ENCODE measurements around the gene TADA3. TPM values are rescaled to one million over a fixed set of nuclear protein-coding genes. Genes with fewer than 3 reads are reported as not detected.

TADA3 gene
- total and polyA plus RNA-seq, 4 donors = 32.5 to 88.3 (median 71.7) TPM

GRCh38 chr3:9810846-9811245 lies 18.6 kb upstream of the TADA3 start:
- Histone ChIP-seq H3K9me3 (ENCODE audit: control insufficient read depth, insufficient read depth, low read length) (no peaks in the 10 kb centered on the region), H3K36me3 (ENCODE audit: control insufficient read depth, insufficient read depth, low read length) (peaks cover 26% of the 10 kb centered on the region), H3K27ac (ENCODE audit: low read depth, low read length) (peak overlapping the region; percentile 75), H3K4me1 (ENCODE audit: control insufficient read depth, insufficient read depth, low read length) (peaks cover 24% of the 10 kb centered on the region), H3K27me3 (ENCODE audit: control insufficient read depth, insufficient read depth, low read length) (no peaks in the 10 kb centered on the region), H3K4me3 (ENCODE audit: low read depth, low read length) (peak overlapping the region; percentile 60)
- DNase-seq (ENCODE audit: low read depth in 4 of 6, low spot score in 6 of 6) = peak in 1 of 6 donors; percentile 13
- 66% methylated on average over 10 of the region's 10 CpGs for WGBS (ENCODE audit: insufficient coverage)

- peak overlapping the region; percentile 75 for H3K27ac ChIP-seq (ENCODE audit: low read depth, low read length)
- DNase-seq (ENCODE audit: low read depth in 4 of 6, low spot score in 6 of 6) = peak in 5 of 6 donors; percentile 17 to 89 (median 33)
- peak overlapping the region; percentile 60 for H3K4me3 ChIP-seq (ENCODE audit: low read depth, low read length)
- H3K9me3 ChIP-seq (ENCODE audit: control insufficient read depth, insufficient read depth, low read length) = no peaks in the 10 kb centered on the region
- H3K36me3 ChIP-seq (ENCODE audit: control insufficient read depth, insufficient read depth, low read length) = peaks cover 30% of the 10 kb centered on the region
- H3K27me3 ChIP-seq (ENCODE audit: control insufficient read depth, insufficient read depth, low read length) = no peaks in the 10 kb centered on the region
- H3K4me1 ChIP-seq (ENCODE audit: control insufficient read depth, insufficient read depth, low read length) = peaks cover 24% of the 10 kb centered on the region
- WGBS (ENCODE audit: insufficient coverage) = 4% methylated on average over 15 of the region's 18 CpGs
Observed at GRCh38 chr3:9810433-9810770, 18.1 kb upstream of the TADA3 start.

GRCh38 chr3:9809615-9810432 lies 17.6 kb upstream of the TADA3 start, which contains the start of gene TTLL3:
Gene TTLL3 (plus strand): TSS chr3:9810262. CDS start chr3:9810662, 400 bp downstream.
- Histone ChIP-seq H3K36me3 (ENCODE audit: control insufficient read depth, insufficient read depth, low read length) (peaks cover 34% of the 10 kb centered on the region), H3K4me1 (ENCODE audit: control insufficient read depth, insufficient read depth, low read length) (peaks cover 24% of the 10 kb centered on the region), H3K9me3 (ENCODE audit: control insufficient read depth, insufficient read depth, low read length) (no peaks in the 10 kb centered on the region), H3K27ac (ENCODE audit: low read depth, low read length) (peak within 1 kb of the TSS; percentile 94), H3K27me3 (ENCODE audit: control insufficient read depth, insufficient read depth, low read length) (no peaks in the 10 kb centered on the region), H3K4me3 (ENCODE audit: low read depth, low read length) (peak within 1 kb of the TSS; percentile 60)
- under 1% methylated on average over 67 of the region's 76 CpGs for WGBS (ENCODE audit: insufficient coverage)
- DNase-seq (ENCODE audit: low read depth in 4 of 6, low spot score in 6 of 6) = peak; percentile 38 to 92 (median 58)

- peak overlapping the region; percentile 94 for H3K27ac ChIP-seq (ENCODE audit: low read depth, low read length)
- H3K9me3 ChIP-seq (ENCODE audit: control insufficient read depth, insufficient read depth, low read length) = no peaks in the 10 kb centered on the region
- no peak for DNase-seq (ENCODE audit: low read depth in 4 of 6, low spot score in 6 of 6)
- H3K4me1 ChIP-seq (ENCODE audit: control insufficient read depth, insufficient read depth, low read length) = peaks cover 24% of the 10 kb centered on the region
- peaks cover 40% of the 10 kb centered on the region for H3K36me3 ChIP-seq (ENCODE audit: control insufficient read depth, insufficient read depth, low read length)
- 84% methylated on average over 4 of the region's 4 CpGs for WGBS (ENCODE audit: insufficient coverage)
- H3K27me3 ChIP-seq (ENCODE audit: control insufficient read depth, insufficient read depth, low read length) = no peaks in the 10 kb centered on the region
- H3K4me3 ChIP-seq (ENCODE audit: low read depth, low read length) = peak overlapping the region; percentile 60
Observed at GRCh38 chr3:9809239-9809614, 17.0 kb upstream of the TADA3 start.

DNA sequence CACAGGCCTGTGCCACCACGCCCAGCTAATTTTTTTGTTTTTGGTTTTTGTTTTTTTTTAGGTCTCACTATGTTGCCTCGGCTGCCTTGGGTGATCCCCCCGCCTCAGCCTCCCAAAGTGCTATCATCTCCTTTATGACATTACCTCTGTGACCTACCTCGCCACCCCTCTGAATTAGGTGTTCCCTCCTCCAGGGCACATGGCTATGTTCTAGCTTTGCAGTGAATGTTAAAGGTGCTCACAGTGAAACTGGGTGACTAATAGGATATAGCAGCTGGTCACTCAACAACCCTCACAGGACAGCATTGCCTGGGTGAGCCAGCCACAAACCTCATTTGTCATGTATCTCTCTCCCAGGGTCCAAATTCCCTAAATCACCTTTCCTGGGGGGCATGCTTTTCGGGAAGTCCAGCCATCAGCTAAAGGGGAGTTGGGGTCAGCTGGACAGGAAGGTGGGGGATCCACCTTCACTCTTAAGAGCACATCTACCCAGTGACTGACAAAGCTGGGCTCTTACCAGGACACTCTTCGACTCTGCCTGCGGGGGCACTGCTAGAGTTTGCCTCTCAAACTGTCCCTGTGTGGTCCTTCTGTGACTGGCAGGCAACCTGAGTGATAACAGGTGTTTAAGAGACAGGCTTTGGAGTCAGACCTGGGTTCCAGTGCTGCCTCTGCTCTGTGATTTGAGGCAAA lies 16.2 kb upstream of the TADA3 start:
- peak overlapping the region; percentile 94 for H3K27ac ChIP-seq (ENCODE audit: low read depth, low read length)
- H3K4me1 ChIP-seq (ENCODE audit: control insufficient read depth, insufficient read depth, low read length) = peaks cover 24% of the 10 kb centered on the region
- H3K9me3 ChIP-seq (ENCODE audit: control insufficient read depth, insufficient read depth, low read length) = no peaks in the 10 kb centered on the region
- 39% methylated on average over 2 of the region's 7 CpGs for WGBS (ENCODE audit: insufficient coverage)
- peaks cover 42% of the 10 kb centered on the region for H3K36me3 ChIP-seq (ENCODE audit: control insufficient read depth, insufficient read depth, low read length)
- no peaks in the 10 kb centered on the region for H3K27me3 ChIP-seq (ENCODE audit: control insufficient read depth, insufficient read depth, low read length)
- H3K4me3 ChIP-seq (ENCODE audit: low read depth, low read length) = no peak overlapping the region
- DNase-seq (ENCODE audit: low read depth in 4 of 6, low spot score in 6 of 6) = no peak

- Histone ChIP-seq H3K4me3 (ENCODE audit: low read depth, low read length) (no peak overlapping the region), H3K27ac (ENCODE audit: low read depth, low read length) (no peak overlapping the region), H3K9me3 (ENCODE audit: control insufficient read depth, insufficient read depth, low read length) (no peaks in the 10 kb centered on the region), H3K36me3 (ENCODE audit: control insufficient read depth, insufficient read depth, low read length) (peaks cover 42% of the 10 kb centered on the region), H3K27me3 (ENCODE audit: control insufficient read depth, insufficient read depth, low read length) (no peaks in the 10 kb centered on the region), H3K4me1 (ENCODE audit: control insufficient read depth, insufficient read depth, low read length) (peaks cover 24% of the 10 kb centered on the region)
- no peak for DNase-seq (ENCODE audit: low read depth in 4 of 6, low spot score in 6 of 6)
- 100% methylated on average over 1 of the region's 2 CpGs for WGBS (ENCODE audit: insufficient coverage)
Observed at GRCh38 chr3:9807981-9808344, 15.7 kb upstream of the TADA3 start.

- WGBS (ENCODE audit: insufficient coverage) = 48% methylated on average over 6 of the region's 7 CpGs
- H3K36me3 ChIP-seq (ENCODE audit: control insufficient read depth, insufficient read depth, low read length) = peaks cover 47% of the 10 kb centered on the region
Observed at GRCh38 chr3:9806688-9807589, 14.7 kb upstream of the TADA3 start.

GRCh38 chr3:9806137-9806536 lies 13.9 kb upstream of the TADA3 start:
- H3K27ac ChIP-seq (ENCODE audit: low read depth, low read length) = no peak overlapping the region
- 81% methylated on average over 7 of the region's 12 CpGs for WGBS (ENCODE audit: insufficient coverage)
- peaks cover 55% of the 10 kb centered on the region for H3K36me3 ChIP-seq (ENCODE audit: control insufficient read depth, insufficient read depth, low read length)
- H3K4me3 ChIP-seq (ENCODE audit: low read depth, low read length) = no peak overlapping the region
- no peaks in the 10 kb centered on the region for H3K27me3 ChIP-seq (ENCODE audit: control insufficient read depth, insufficient read depth, low read length)
- H3K9me3 ChIP-seq (ENCODE audit: control insufficient read depth, insufficient read depth, low read length) = no peaks in the 10 kb centered on the region
- DNase-seq (ENCODE audit: low read depth in 4 of 6, low spot score in 6 of 6) = no peak
- H3K4me1 ChIP-seq (ENCODE audit: control insufficient read depth, insufficient read depth, low read length) = peaks cover 24% of the 10 kb centered on the region

More at GRCh38 chr3:9806688-9807589, 14.7 kb upstream of the TADA3 start:
- H3K9me3 ChIP-seq (ENCODE audit: control insufficient read depth, insufficient read depth, low read length) = no peaks in the 10 kb centered on the region
- H3K4me1 ChIP-seq (ENCODE audit: control insufficient read depth, insufficient read depth, low read length) = peaks cover 24% of the 10 kb centered on the region
- H3K4me3 ChIP-seq (ENCODE audit: low read depth, low read length) = no peak overlapping the region
- H3K27ac ChIP-seq (ENCODE audit: low read depth, low read length) = no peak overlapping the region
- no peaks in the 10 kb centered on the region for H3K27me3 ChIP-seq (ENCODE audit: control insufficient read depth, insufficient read depth, low read length)
- peak in 1 of 6 donors; percentile 46 for DNase-seq (ENCODE audit: low read depth in 4 of 6, low spot score in 6 of 6)

- H3K4me3 ChIP-seq (ENCODE audit: low read depth, low read length) = no peak overlapping the region
- H3K27ac ChIP-seq (ENCODE audit: low read depth, low read length) = no peak overlapping the region
- H3K9me3 ChIP-seq (ENCODE audit: control insufficient read depth, insufficient read depth, low read length) = no peaks in the 10 kb centered on the region
- peaks cover 14% of the 10 kb centered on the region for H3K4me1 ChIP-seq (ENCODE audit: control insufficient read depth, insufficient read depth, low read length)
- no peak for DNase-seq (ENCODE audit: low read depth in 4 of 6, low spot score in 6 of 6)
- WGBS (ENCODE audit: insufficient coverage) = 94% methylated on average over 2 of the region's 5 CpGs
- peaks cover 65% of the 10 kb centered on the region for H3K36me3 ChIP-seq (ENCODE audit: control insufficient read depth, insufficient read depth, low read length)
- no peaks in the 10 kb centered on the region for H3K27me3 ChIP-seq (ENCODE audit: control insufficient read depth, insufficient read depth, low read length)
Observed at GRCh38 chr3:9804996-9805395, 12.7 kb upstream of the TADA3 start.

Measured in spinal cord (tissue), 10 donors.